Erythroblast (primary cell): ENCODE data around the gene UNC5CL.

Source experiments
- GATA1 ChIP-seq: IDR thresholded peaks from 2 replicates; pipeline ENCODE4 v1.6.1; 2011; ENCODE audit warnings: low read depth, mild to moderate bottlenecking, control low read depth, low read length, moderate library complexity
- POLR2A ChIP-seq: IDR thresholded peaks from 2 replicates; pipeline ENCODE4 v1.6.1; 2011; ENCODE audit warnings: mild to moderate bottlenecking, low read length

DNA sequence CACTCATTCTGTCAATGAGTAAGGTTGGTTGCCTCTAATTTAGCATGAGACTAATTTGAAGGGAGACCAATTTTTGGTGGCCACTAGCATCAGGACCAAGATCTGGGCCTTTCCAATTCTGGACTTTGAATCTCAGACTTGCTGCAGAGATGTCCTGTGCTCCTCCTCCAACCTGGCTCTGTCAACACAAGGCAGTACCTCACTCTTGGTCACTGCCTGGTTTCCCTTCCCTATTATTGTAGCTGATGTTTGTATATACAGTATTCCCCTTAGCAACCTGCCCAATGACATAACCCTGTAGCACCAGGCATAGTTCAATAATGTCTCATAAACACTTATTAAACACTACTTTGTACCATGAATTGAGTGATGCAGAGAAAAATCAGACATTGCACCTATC, 50.4 kb downstream of the UNC5CL start:
- no peak for TF ChIP-seq POLR2A
- TF ChIP-seq GATA1 = no peak
